CD1c-positive myeloid dendritic cell (primary cell): Measurements from ENCODE around the gene LRRC46.

Experiments
- DNase-seq: peaks from one replicate; pipeline ENCODE4 v3.0.0-alpha.2; 2016; ENCODE audit errors: extremely low spot score

Gene LRRC46

DNA sequence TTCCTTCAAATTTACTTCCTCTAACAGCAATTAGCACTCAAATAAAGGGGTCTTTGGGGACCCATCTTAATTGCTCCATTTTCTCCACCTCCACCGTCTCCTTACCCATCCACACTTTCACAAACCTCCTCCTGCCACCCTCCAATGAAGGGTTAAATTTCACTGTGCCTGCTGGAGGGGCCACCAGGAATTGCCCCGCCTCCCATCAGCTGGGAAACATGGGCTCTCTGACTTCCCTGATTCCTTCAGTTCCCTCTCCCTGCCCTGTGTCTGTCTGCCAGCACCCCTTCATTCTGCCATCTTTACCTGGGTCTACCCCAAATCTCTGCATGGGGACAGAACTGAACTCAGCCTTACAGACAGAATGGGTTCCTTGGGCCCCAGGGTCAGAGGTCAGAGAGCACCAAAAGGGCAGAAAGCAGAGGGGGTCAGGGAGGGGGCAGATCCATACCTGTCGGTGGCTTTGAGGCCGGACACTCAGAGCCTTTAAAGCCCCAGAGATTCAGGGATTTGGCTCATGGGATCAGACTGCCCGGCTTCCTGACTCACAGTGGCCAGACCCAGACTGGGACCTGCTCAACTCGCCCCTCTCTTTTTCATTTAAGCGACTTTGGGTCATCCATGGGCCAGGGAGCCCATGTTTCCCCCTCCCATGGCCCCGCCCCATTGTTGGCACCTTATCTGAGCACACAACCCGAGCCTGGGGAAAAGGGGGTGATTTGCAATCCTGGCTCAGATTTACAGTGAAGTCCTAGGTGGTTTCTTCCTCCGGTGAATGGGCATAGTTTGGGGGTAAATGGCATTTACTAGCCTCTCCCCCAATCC lies 46.9 kb downstream of the LRRC46 start:
- DNase-seq = no peak

DNA sequence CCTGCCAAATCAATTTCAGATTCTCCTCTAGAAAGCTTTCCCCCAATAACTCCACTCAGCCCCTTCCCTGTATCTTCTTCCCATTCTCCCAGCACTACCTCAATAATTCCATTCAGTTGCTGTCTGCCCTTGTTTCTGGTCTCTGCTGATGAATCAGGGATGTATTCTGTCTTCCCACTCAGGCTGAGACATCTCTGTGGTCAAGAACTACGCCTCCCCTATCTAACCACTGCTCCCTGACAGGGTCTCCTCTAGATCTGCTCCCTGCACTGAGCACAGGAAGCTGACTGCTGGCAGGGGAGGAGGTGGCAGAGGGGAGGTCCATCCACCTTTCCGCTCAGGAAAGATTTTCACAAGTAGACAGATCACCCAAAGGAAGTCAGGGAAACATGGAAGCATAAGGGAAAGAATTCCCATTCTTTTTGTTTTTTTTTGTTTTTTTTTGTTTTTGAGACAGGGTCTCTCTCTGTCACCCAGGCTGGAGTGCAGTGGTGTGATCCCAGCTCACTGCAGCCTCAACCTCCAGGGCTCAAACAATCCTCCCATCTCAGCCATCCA lies 47.6 kb downstream of the LRRC46 start:
- DNase-seq = no peak

DNA sequence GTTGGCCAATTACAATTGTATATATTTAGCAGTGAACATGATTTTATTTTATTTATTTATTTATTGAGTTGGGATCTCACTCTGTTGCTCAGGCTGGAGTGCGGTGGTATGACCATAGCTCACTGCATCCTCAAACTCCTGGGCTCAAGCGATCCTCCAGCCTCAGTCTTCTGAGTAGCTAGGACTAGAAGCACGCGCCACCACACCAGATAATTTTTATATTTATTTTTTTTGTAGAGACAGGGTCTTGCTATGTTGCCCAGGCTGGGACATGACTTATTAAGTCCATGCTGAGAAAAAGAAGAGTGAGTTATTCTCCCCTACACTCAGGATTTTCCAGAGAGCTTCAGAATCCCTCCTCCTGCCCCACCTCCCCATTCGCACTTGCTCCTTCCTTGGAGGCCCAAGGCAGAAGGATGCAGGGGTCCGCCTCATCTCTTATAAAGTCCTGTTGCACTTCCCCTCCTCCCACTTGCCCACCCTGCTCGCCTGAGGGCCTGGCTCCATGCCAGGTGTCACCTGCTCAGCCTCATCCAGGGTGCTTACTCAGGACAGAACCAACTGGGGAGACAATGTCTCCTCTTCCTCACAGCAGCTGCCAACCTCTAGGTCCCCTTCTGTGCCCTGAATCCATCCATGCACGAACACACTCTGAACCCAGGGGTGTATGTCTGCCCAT lies 48.4 kb downstream of the LRRC46 start:
- no peak for DNase-seq

DNA sequence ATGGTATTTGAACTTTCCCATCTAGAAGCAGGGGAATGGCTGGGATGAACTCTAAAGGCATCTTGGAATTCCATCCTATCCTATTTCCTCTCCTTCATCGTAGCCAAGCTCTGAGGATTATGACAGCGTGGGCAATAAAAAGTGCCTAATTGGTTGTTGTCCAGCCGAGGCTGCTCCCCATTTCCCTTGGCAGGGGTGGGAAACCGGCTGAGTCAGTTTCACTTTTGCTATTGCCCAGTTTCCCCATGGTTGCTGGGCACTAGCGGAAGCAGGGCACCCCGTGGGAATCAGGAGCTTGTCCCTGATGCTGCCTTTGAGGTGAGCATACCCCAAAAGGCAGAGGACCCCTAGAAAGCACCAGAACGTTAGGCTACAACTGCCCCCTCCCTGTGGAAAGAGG lies 50.8 kb downstream of the LRRC46 start:
- peak; percentile 15 for DNase-seq

DNA sequence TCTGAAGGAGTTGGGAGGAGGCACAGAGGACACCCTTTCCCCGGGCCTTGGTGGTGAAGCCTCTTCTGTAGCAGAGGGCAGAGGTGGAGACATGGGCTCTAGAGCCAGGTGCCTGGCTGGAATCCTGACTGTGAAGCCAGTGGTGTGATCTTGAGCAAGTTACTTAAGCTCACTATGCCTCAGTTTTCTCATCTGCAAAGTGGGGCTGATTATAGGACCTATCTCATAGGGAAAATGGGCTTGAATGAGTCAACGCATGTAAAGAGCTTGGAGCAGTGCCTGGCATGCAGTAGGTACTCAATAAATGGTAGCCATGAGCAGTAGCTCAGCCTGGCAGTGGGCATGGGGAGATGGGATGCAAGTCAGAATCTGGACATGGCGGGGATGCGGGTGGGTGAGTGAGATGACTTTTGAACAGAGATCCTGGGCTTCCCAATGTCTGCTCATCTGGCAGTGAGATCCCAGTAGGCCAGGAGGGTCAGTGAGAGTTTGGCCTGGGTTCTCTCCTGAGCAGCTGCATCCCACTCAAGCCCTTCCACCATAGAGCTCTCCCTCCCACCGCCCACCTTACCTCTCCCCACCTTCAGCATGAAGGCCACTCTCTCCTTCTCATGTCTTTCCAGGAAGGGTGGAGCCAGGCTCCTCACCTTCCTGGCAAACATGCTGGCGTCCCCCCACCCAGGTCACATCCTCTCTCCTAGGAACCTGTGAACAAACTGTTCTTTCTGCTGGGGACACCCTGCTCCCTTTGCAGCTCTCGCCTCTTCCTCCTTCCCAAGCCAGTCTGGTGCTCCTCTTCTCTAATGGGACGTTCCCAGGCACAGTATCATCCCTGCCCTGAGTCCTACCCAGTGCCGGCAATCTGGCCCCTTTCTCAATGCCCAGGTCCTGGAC lies 51.5 kb downstream of the LRRC46 start:
- DNase-seq = no peak

DNA sequence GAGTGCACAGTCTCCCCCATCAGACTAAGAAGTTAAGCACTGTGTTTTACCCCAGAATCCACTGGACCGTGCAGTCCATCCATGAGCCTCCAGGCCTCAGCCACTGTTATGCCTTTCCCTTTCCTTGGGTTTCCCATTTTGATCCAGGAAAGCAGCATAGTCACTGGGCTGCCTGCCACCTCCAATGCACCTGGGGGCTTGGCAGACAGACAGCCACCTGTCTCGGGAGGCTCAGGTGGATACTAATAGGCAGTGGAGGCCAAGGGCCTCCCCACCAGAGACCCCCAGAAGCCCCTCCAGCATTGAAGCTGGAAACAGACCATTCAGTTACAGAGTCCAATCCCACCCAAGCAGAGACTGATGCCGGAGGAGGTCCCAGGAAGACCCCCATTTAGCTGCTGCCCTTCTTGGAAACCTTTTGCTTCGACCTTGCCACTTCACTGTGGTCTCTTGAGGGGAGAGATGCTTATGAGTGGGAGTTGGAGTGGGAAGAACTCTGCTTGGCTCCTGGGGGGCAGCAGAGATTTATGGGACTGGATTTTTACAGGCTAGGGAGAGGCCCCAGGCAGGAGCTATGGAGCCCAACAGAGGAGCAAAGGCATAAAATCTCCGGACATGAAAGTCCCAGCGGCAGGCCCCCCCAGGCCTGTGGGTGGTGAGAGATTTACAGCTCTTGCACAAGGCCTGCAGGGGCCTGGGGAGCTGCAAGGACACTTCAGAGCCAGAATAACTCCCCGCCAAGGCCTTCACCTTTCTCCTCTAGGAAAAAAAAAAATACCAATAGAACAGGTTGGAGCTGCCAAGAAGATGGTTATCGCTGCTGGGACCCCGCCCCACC lies 52.3 kb downstream of the LRRC46 start:
- no peak for DNase-seq

DNA sequence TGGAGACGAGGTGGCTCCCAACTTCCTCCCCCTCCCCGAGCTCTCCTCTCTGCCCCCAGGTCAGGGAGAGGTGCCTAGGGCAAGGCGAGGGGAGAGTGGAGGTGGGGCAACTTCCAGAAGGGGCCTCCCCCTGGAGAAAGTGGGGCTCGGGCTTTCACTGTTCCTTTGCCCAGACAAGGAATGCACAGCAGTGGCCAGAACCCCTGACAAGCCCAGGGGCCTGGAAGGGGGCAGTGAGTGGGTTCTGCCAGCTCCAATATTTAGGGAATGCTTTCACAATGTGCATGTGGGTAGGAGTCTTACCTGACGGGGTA lies 52.9 kb downstream of the LRRC46 start:
- DNase-seq = no peak

DNA sequence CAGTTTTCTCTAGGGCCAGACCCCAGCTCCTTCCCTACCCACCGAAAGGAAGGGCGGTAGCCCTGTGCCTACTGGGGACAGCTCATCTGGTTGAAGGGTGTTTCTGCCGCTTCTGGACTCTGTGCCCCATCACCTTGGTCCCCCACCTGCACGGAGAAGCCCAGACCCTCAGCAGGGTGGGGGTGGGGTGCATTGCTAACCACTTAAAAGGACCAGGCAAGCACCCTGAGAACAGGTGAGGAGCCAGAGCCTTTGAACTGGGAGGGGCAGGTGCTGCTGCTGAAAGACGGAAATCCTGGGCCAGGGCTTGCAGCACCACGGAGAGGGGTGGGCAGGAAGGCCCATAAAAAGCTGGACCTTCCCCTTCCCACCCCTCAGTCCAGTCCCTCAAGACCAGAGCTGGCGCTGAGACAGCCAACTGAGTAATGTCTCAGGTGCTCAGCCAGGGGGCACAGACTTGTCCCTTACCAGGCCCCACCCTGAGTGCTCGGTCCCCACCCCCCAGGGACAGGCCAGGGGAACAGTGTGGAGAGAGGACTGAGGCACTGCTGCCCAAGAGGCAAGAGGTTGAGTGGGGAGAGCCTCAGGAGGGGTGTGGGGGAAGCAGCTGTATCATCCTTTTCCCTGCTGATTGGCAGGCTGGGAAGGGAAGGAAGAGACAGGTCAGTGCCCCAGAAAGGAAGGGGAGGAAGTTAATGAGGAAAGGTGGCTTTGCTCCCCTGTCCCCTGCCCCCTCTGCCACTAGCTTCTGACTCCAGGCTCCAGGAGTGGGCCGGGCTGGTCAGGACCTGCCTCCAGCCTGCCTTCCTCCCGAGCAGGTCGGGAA lies 53.6 kb downstream of the LRRC46 start:
- DNase-seq = no peak
